Spleen (tissue), 11 donors: ENCODE data around the gene ABHD8. TPM values are rescaled to one million over a fixed set of nuclear protein-coding genes. Genes with fewer than 3 reads are reported as not detected.

Experiments
- DNase-seq: peaks from one replicate; pipeline ENCODE4 v3.0.0-alpha.2; 2020
- H3K27ac ChIP-seq, 8 donors: fragments of 200-600 bp; sonication (generic) in 7 of 8; 1 replicate in 4 of 8; 2 replicates in 4 of 8; pipeline versions ENCODE4 v1.5.0 to v1.8.0; 2016 to 2021; ENCODE audit warnings: inconsistent platforms in 4 of 8, mild to moderate bottlenecking in 4 of 8, moderate library complexity in 1 of 8
- H3K27me3 ChIP-seq, 7 donors: fragments of 200-600 bp; sonication (generic) in 6 of 7; replicated peaks in 1 of 7; 1 replicate in 4 of 7; 2 replicates in 3 of 7; pipeline versions ENCODE4 v1.5.0 to v1.8.0; 2016 to 2021; ENCODE audit warnings: inconsistent platforms in 3 of 7, mild to moderate bottlenecking in 1 of 7
- H3K36me3 ChIP-seq, 6 donors: fragments of 200-600 bp; sonication (generic) in 5 of 6; 1 replicate in 4 of 6; 2 replicates in 2 of 6; pipeline versions ENCODE4 v1.5.0 to v1.8.0; 2016 to 2021; ENCODE audit warnings: inconsistent platforms in 2 of 6
- H3K4me1 ChIP-seq, 6 donors: fragments of 200-600 bp; sonication (generic) in 5 of 6; 1 replicate in 3 of 6; 2 replicates in 3 of 6; pipeline versions ENCODE4 v1.5.0 to v1.8.0; 2016 to 2021; ENCODE audit warnings: inconsistent platforms in 3 of 6
- H3K4me3 ChIP-seq, 8 donors: fragments of 200-600 bp; sonication (generic) in 7 of 8; 1 replicate in 4 of 8; 2 replicates in 4 of 8; pipeline versions ENCODE4 v1.5.0 to v1.8.0; 2016 to 2021; ENCODE audit warnings: inconsistent platforms in 4 of 8, mild to moderate bottlenecking in 4 of 8, moderate library complexity in 2 of 8
- H3K9me3 ChIP-seq, 8 donors: fragments of 200-600 bp; sonication (generic) in 7 of 8; 1 replicate in 4 of 8; 2 replicates in 4 of 8; pipeline versions ENCODE4 v1.5.0 to v1.8.0; 2016 to 2021; ENCODE audit warnings: inconsistent platforms in 4 of 8
- POLR2A ChIP-seq, 3 donors: fragments of 450-650 bp; IDR thresholded peaks; one replicate each; pipeline ENCODE4 v1.5.1; 2017; ENCODE audit warnings: antibody characterized with exemption in 3 of 3, mild to moderate bottlenecking in 1 of 3
- POLR2AphosphoS5 ChIP-seq, 3 donors: sonication (generic); formaldehyde crosslinking; IDR thresholded peaks; one replicate each; pipeline ENCODE4 v1.5.1; 2017; ENCODE audit warnings: antibody characterized with exemption in 3 of 3
- WGBS, 5 donors: extraction: QIAGEN DNeasy Blood & Tissue Kit in 3 of 5; methylation state at CpG; one replicate each; pipeline versions ENCODE4 v1.1.5 to v1.1.7; 2013 to 2018; 5-methylcytosine and 5-hydroxymethylcytosine counted together
- intact Hi-C: fragments of 100-400 bp; cut with DNase I; formaldehyde crosslinking; loops from one replicate; pipeline ENCODE4 v1.15.0; 2023; ENCODE audit warnings: low total_unique reads
- polyA plus RNA-seq, 3 donors: library from polyadenylated mRNA; stranded (reverse); fragments of 200-250 nt; gene quantifications; one replicate each; pipeline ENCODE4 v1.2.1, GENCODE V29; 2013
- total RNA-seq, 7 donors: library from RNA; depleted of rRNA in 3 of 7; stranded (reverse); fragments of >200 nt in 3 of 7; fragmentation: NEBNext Ultra II Directional in 4 of 7; extraction: Animal tissue kit (Norgen Biotek cat#: 25700) in 4 of 7; gene quantifications; one replicate each; pipeline versions ENCODE4 v1.1.0 to v1.2.1, GENCODE V29; 2016 to 2021
- TF ChIP-seq, protein P1 (sequence below), 11 experiments: fragments of 200-600 bp in 7 of 11; fragments of 450-650 bp in 4 of 11; sonication (generic) in 4 of 11; IDR thresholded peaks in 8 of 11; conservative IDR thresholded peaks in 3 of 11; 1 replicate in 7 of 11; 2 replicates in 4 of 11; pipeline versions ENCODE4 v1.4.0 to v1.8.0; 2016 to 2021; ENCODE audit warnings: antibody characterized with exemption in 11 of 11, inconsistent platforms in 4 of 11, mild to moderate bottlenecking in 1 of 11
- donor health status: healthy with polysubstance abuse.
- donor health status: DM: no; HTN: no; CAD: no; lungs with moderate emphysema.
- donor health status: DM: no; HTN: no; CAD: no.
- donor health status: Bipolar disorder and iron deficiency.
- donor health status: healthy.
- donor health status: DM: no; HTN: no; CAD: no.
- donor health status: DM: yes; HTN: yes; CAD: no.

ABHD8 gene
- total and polyA plus RNA-seq, 10 donors, result 6.5 to 18.7 (median 12.2) TPM

- TF ChIP-seq, protein P1, sequence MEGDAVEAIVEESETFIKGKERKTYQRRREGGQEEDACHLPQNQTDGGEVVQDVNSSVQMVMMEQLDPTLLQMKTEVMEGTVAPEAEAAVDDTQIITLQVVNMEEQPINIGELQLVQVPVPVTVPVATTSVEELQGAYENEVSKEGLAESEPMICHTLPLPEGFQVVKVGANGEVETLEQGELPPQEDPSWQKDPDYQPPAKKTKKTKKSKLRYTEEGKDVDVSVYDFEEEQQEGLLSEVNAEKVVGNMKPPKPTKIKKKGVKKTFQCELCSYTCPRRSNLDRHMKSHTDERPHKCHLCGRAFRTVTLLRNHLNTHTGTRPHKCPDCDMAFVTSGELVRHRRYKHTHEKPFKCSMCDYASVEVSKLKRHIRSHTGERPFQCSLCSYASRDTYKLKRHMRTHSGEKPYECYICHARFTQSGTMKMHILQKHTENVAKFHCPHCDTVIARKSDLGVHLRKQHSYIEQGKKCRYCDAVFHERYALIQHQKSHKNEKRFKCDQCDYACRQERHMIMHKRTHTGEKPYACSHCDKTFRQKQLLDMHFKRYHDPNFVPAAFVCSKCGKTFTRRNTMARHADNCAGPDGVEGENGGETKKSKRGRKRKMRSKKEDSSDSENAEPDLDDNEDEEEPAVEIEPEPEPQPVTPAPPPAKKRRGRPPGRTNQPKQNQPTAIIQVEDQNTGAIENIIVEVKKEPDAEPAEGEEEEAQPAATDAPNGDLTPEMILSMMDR (IDR thresholded peaks at IDR 0.05 in 8 of 11, conservative IDR thresholded peaks at IDR 0.05 in 3 of 11), result no peak
- TF ChIP-seq POLR2AphosphoS5 (IDR thresholded peaks at IDR 0.05) (no peak), POLR2A (IDR thresholded peaks at IDR 0.05) (no peak)
- peaks cover 0 to 8% (median 3%) of the 10 kb centered on the region in 8 donors for H3K9me3 ChIP-seq
- peaks cover 0 to 12% (median 0%) of the 10 kb centered on the region in 6 donors for H3K36me3 ChIP-seq
- H3K4me3 ChIP-seq, result no peak overlapping the region
- H3K27me3 ChIP-seq, result no peaks in the 10 kb centered on the region
- no peaks in the 10 kb centered on the region for H3K4me1 ChIP-seq
- 76 to 84% (median 80%) methylated on average over 10 of the region's 10 CpGs for WGBS, 5 donors
- DNase-seq, result no peak
- intact Hi-C loops, result no loop called here
- no peak overlapping the region for H3K27ac ChIP-seq
Observed at GRCh38 chr19:17254636-17255035, 48.6 kb downstream of the ABHD8 start.

DNA sequence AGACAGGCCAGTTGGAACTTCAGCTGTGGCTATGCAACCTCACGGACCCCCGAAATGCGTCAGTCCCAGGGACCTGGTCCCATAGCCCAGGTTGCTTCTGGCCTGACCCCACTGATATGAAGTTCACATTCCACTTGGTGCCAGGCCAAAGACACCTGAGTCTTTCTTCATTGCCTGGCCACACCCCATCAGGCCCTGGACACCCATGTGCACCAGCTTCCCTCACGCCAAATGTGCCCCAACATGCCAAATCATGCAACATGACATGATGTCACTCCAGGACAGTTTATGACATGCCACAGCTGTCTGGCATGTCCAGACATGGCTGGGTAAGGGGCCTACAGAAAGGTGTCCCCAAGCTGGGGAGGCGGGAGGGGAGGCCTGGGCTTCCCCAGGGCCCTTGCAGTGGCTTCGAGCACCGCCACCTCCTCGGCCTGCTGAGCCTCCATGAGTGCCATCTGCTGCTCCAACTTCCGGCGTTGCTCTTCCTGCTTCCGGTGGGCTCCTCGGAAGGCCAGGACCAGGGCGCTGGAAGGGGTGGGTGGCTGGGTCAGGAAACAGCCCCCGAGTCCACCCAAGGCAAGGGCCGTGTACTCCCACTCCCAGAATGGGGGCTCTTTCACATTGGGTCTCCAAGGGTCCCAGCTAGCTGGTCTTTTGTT, 53.2 kb downstream of the ABHD8 start:
- no peak for DNase-seq

DNA sequence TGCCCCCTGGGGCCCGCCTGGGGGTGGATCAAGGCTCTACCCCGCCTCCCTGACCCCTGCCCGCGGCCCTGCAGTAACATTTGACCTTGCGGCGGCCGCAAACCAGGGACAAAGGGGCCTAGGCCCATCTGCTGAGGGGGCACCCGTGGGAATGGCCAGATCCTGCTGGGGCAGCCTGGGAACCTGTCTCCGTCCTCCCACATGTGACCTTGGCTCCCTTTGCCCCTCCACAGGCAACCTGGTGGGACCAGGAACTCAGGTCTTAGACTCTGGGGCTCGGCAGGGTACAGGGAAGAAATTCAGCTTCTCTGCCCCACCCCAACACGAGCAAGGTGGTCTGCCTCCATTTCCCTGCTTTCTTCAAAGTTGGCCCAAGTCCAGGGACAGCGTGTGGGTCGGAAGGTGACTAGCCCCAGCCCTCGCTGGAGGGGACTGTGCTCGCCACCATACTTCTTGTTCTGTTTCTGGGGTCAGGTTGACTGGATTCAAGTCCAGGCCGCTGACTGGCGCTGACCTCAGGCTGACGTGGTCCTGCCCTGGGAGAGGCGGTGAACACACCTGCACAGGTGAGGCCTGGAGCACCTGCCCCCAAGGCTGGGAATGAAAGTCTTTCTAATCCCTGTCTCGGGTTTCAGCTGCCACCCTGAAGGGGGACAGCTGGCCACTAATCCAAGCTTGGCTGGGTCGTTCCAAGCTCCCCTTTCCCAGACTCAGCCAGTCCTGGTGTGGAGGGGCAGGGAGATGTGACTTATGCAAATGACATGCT, 55.0 kb downstream of the ABHD8 start:
- no peak for DNase-seq
- TF ChIP-seq, protein P1 (IDR thresholded peaks at IDR 0.05 in 8 of 11, conservative IDR thresholded peaks at IDR 0.05 in 3 of 11), result no peak
- no peak for TF ChIP-seq POLR2A (IDR thresholded peaks at IDR 0.05)
- TF ChIP-seq POLR2AphosphoS5 (IDR thresholded peaks at IDR 0.05), result peak in 1 of 3 donors; percentile 33
- intact Hi-C loops, result no loop called here
- peaks cover 9 to 44% (median 27%) of the 10 kb centered on the region in 6 donors for H3K4me1 ChIP-seq
- H3K4me3 ChIP-seq, result no peak overlapping the region
- peaks cover 0 to 7% (median 0%) of the 10 kb centered on the region in 6 donors for H3K36me3 ChIP-seq
- peaks cover 0 to 18% (median 0%) of the 10 kb centered on the region in 7 donors for H3K27me3 ChIP-seq
- H3K9me3 ChIP-seq, result no peaks in the 10 kb centered on the region
- WGBS, 5 donors, result 72 to 83% (median 80%) methylated on average over 11 to 21 of the region's 21 CpGs
- peak overlapping the region in 1 of 8 donors; percentile 6 for H3K27ac ChIP-seq

More for the DNA sequence above, 53.2 kb downstream of the ABHD8 start:
- Histone ChIP-seq H3K27me3 (peaks cover 0 to 9% (median 0%) of the 10 kb centered on the region in 7 donors), H3K9me3 (no peaks in the 10 kb centered on the region), H3K4me3 (no peak overlapping the region), H3K4me1 (peaks cover 5 to 26% (median 12%) of the 10 kb centered on the region in 6 donors), H3K36me3 (peaks cover 0 to 7% (median 0%) of the 10 kb centered on the region in 6 donors), H3K27ac (no peak overlapping the region)
- 71 to 87% (median 81%) methylated on average over 12 to 15 of the region's 15 CpGs for WGBS, 5 donors
- intact Hi-C loops, result no loop called here
- TF ChIP-seq POLR2AphosphoS5 (IDR thresholded peaks at IDR 0.05), result no peak
- no peak for TF ChIP-seq POLR2A (IDR thresholded peaks at IDR 0.05)
- TF ChIP-seq, protein P1 (IDR thresholded peaks at IDR 0.05 in 8 of 11, conservative IDR thresholded peaks at IDR 0.05 in 3 of 11), result no peak
